H54 (cell line): ENCODE results near the gene ADAMTS13.

Source experiments
- DNase-seq: peaks from one replicate; pipeline ENCODE4 v3.0.0; 2011; ENCODE audit warnings: low spot score, mixed read lengths; ENCODE audit not compliant: insufficient read length
- FAIRE-seq: peaks from 3 replicates; lab custom pipeline; 2011; peaks lifted over from hg19 to GRCh38; lab: Jason Lieb, UNC
- POLR2A ChIP-seq: IDR thresholded peaks from 2 replicates; pipeline ENCODE4 v1.6.1; 2011; ENCODE audit warnings: low read depth, mild to moderate bottlenecking, low read length

The ADAMTS13 gene

GRCh38 chr9:133471551-133472276 is 49.5 kb downstream of the ADAMTS13 start:
- FAIRE-seq (no peak), DNase-seq (no peak)
- 0 out of 2 replicates have a peak, but pooled peaks have one; percentile 3 for TF ChIP-seq POLR2A

DNA sequence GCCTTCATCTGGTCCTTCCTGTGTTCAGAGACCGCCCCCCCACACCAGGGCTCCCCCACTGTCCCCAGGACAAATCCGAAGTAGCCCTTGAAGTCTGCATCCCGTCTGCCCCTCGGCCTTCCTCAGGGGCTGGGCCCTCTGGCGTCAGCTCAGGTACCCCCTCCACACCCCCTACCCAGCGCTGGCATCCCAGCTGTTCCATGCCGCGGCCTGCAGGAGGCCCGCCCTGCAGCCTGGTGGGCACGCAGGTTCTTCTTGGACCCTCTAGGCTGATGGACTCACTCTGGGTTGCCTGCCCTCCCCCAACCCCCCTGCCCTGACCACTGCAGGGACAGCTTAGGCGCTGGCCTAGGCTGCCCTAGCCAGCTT is 50.1 kb downstream of the ADAMTS13 start:
- TF ChIP-seq POLR2A = no peak
- DNase-seq (no peak), FAIRE-seq (no peak)

DNA sequence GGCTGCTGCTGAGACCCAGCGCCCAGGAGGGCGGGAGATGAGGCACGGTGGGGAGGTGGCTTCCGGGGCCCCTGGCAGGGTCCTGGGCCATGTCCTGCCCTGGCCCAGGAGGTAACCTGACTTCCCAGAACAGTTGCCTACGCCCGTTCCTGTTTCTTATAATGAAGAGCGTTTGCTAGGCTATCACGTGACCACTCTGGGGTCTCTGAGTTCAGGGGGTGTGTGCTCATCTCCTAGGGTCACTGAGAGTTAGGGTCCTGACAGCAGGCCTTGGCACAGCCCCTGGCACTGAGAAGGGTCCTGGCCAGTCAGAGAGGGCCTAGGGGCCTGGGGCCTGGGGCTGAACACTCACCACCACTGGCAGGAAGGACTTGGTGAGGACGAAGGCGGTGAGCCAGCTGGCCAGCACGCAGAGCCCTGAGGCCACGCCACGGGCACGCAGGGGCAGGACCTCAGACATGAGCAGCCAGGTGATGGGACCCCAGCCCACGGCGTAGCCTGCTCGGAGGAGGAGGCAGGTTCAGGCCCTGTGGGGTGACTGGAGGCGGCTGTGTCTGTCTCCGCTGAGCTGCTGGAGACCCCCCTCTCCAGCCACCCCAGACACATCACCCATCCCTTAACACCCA is 50.7 kb downstream of the ADAMTS13 start:
- TF ChIP-seq POLR2A = no peak
- DNase-seq (no peak), FAIRE-seq (no peak)

GRCh38 chr9:133473743-133474142 is 51.6 kb downstream of the ADAMTS13 start:
- DNase-seq = no peak
- no peak for FAIRE-seq
- no peak for TF ChIP-seq POLR2A

DNA sequence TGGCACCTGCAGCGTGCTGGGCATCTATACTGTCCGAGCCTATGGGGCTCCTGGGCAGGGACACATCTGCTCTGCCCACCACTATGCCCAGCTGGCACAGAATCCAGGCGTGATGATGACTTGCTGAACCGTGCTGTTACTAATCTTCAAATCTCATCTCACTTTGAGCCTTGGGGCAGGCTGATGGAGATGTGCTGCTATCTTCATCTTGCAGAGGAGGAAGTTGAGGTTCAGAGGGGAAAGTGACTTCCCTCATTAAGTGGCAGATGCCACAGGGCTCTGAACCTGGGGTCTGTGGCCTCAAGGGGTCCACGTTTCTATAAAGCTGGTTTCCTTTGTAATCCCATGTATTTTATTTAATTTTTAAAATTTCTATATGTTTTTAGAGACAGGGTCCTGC is 52.0 kb downstream of the ADAMTS13 start:
- TF ChIP-seq POLR2A = no peak
- FAIRE-seq (no peak), DNase-seq (no peak)

- no peak for DNase-seq
- FAIRE-seq = no peak
- no peak for TF ChIP-seq POLR2A
Measured at GRCh38 chr9:133474853-133475252, 52.7 kb downstream of the ADAMTS13 start.

DNA sequence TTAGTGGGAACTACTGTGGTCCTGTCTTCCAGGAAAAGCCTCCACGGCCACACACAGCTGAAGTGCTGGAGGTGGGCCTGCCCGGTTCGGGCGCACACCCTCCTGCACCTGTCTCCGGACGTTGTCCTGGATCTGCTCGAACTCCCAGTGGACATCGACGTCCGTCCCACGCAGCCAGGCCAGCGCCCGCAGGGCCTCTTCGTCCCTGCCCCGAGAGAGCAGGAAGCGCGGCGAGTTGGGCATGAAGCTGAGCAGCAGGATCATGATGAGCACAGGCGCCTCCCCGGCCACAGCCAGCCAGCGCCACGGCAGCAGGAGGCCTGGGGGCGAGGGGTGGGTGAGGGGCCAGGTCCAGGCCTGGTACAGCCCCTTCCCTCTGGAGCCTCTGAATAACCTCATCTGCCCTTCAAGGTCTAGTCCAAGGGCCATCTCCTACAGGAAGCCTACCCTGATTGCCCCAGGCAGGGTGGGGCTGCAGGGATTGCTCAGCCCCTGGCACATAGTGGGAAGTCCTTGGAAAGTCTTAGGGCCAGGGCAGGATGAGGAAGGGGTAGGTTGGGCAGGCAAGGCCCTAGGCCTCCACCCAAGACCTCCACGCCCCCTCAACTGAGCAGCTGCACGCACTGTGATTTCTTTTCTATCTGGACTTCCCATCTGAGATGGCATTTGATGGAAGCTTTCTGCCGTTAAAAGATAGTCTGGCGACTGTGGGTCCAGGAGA is 53.3 kb downstream of the ADAMTS13 start:
- no peak for FAIRE-seq
- no peak for TF ChIP-seq POLR2A
- DNase-seq = no peak

DNA sequence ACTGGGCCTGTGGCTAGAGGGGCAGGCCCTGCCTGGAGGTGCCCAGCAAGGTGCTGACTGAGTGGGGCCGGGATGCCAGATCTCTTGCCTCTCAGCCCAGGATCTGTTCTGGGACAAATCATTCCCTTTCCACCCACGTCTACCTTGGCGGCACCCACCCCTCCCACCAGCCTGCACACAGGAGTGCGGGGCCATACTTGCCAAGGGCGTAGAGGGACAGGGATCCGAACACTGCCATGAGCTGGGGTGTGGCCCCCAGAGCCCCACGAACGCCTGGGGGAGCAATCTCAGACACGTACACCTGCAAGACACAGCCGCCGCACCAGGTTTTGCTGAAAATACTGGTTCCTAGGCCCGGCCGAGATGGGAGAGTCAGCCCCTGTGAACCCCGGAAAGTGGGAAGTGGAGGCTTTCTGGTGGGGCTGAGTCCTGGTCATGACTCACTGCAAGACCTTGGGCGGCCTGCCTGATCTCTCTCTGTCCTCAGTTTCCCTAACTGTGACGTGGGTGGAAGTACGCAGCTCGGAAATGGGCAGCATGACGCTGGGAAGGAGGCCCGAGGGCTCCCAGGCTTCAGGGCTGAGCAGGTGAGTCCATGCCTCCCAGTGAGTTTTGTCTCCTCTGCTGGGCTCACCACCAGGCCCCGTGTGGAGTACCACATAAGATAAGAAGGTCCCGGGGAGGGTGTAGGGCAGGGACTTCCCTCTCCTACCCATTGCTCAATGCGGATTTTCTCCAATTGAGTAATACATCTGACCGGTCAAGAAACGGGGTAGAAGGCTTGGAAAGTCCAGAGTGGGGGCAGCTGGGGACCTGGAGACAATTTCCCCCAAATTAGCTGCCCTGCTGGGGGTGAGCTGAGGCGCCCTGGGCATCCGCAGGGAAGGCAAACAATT is 54.1 kb downstream of the ADAMTS13 start:
- DNase-seq (no peak), FAIRE-seq (no peak)

DNA sequence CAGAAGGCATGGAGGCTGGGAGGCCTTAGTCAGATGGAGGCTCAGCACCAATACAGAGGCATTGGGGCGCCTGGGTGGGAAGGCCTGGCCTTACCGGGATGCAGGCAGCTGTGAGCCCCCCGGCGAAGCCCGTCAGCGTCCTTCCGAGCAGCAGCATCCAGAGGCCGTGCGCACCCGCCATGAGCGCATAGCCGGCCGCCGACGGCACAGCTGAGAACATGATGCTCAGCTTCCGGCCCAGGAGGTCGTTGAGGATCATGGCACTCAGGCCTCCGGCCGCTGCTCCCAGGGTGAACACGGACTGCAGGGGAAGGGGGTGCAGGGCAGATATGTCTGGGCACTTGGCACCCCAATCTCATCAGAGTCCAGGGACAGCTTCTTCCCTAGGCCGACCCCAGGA is 54.8 kb downstream of the ADAMTS13 start:
- DNase-seq (no peak), FAIRE-seq (no peak)
- TF ChIP-seq POLR2A = no peak

More for the DNA sequence above, 54.1 kb downstream of the ADAMTS13 start:
- TF ChIP-seq POLR2A = no peak

GRCh38 chr9:133477461-133477860 is 55.3 kb downstream of the ADAMTS13 start:
- FAIRE-seq (no peak), DNase-seq (no peak)
- no peak for TF ChIP-seq POLR2A

GRCh38 chr9:133477992-133478850 is 56.1 kb downstream of the ADAMTS13 start:
- no peak for TF ChIP-seq POLR2A
- FAIRE-seq (no peak), DNase-seq (peak; percentile 74)

DNA sequence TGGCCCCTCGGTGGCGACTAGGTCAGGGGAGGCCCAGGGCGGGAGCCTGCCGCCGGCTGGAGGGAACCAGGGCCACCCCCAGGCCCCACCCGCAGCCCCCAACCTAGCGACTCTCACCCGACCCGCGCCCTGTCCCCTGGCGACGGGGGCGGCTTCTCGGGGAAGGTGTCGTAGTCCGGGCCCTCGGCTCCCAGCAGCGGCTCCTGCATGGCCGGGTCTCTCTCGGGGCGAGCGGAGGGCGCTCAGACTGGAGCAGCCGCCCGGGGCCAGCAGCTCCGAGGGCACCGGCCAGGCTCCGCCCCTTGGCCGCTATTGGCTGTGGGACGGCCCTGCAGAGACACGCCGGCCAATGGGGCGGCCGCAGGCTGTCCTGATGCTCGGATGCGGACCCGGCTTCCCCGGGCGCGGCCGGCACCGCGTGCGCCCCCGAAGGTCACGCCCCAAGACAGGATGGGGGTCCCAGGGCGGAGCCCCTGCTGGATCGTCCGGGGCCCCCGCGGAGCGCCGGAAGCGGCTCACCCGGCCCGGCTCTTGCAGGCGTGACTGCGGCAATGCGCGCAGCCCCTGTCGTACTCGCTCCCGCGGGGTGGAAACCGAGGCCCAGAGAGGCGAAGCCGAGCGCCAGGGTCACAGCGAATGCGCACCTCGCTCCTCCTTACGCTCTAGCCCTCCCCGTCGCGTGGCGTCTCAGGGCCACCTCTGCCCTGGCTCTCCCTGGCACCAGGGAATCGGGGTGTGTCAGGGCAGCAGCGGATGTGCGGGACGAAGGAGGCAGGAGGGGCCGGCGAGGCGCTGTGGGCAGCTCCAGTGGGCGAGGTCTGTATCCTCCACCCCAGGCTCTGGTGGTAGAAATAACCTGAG is 56.9 kb downstream of the ADAMTS13 start, which contains the start of gene SLC2A6:
TSS of gene SLC2A6 (minus strand) at position 249 of the 861 bp plus-strand sequence. CDS start at position 209, 40 bp downstream.
- no peak for FAIRE-seq
- peak; percentile 81 for TF ChIP-seq POLR2A

More for the DNA sequence above, 56.9 kb downstream of the ADAMTS13 start, which contains the start of gene SLC2A6:
- DNase-seq = peak; percentile 99
